Breast epithelium (tissue), 3 donors: Measurements from ENCODE around the gene CCDC102A.

Source experiments
- CTCF ChIP-seq, 3 donors: fragments of 450-650 bp; IDR thresholded peaks; one replicate each; pipeline ENCODE4 v1.5.1; 2016 to 2017; ENCODE audit warnings: antibody characterized with exemption in 3 of 3, mild to moderate bottlenecking in 3 of 3, moderate library complexity in 3 of 3
- POLR2A ChIP-seq: fragments of 450-650 bp; IDR thresholded peaks from one replicate; pipeline ENCODE4 v1.6.1; 2016; ENCODE audit warnings: antibody characterized with exemption, mild to moderate bottlenecking, moderate library complexity

- TF ChIP-seq POLR2A: no peak
- no peak for TF ChIP-seq CTCF (IDR thresholded peaks at IDR 0.05)
Observed at GRCh38 chr16:57567691-57568090, 31.3 kb upstream of the CCDC102A start.
